Suprapubic skin (tissue), 4 donors: ENCODE data around the gene UBE2L5. TPM values are rescaled to one million over a fixed set of nuclear protein-coding genes. Genes with fewer than 3 reads are reported as not detected.
A peak's percentile ranks its signal among the peaks of the same experiment; 100 is the strongest.

Source experiments
- DNase-seq, 2 donors: peaks; one replicate each; pipeline ENCODE4 v3.0.0-alpha.2; 2019; ENCODE audit warnings: low spot score in 2 of 2
- H3K27ac ChIP-seq: fragments of 200-600 bp; sonication (generic); one replicate; pipeline ENCODE4 v1.5.1; 2019
- H3K27me3 ChIP-seq: fragments of 200-600 bp; sonication (generic); one replicate; pipeline ENCODE4 v1.5.1; 2019
- H3K36me3 ChIP-seq: fragments of 200-600 bp; sonication (generic); one replicate; pipeline ENCODE4 v1.5.1; 2019
- H3K4me1 ChIP-seq: fragments of 200-600 bp; sonication (generic); one replicate; pipeline ENCODE4 v1.5.1; 2019
- H3K4me3 ChIP-seq: fragments of 200-600 bp; sonication (generic); one replicate; pipeline ENCODE4 v1.5.1; 2019; ENCODE audit warnings: mild to moderate bottlenecking
- H3K9me3 ChIP-seq: fragments of 200-600 bp; sonication (generic); one replicate; pipeline ENCODE4 v1.5.1; 2019
- CTCF ChIP-seq, 2 donors: fragments of 200-600 bp in 1 of 2; fragments of 450-650 bp in 1 of 2; sonication (generic) in 1 of 2; IDR thresholded peaks; one replicate each; pipeline ENCODE4 v1.5.1; 2016 to 2019; ENCODE audit warnings: antibody characterized with exemption in 2 of 2, mild to moderate bottlenecking in 1 of 2, moderate library complexity in 1 of 2
- EP300 ChIP-seq: sonication (generic); formaldehyde crosslinking; IDR thresholded peaks from one replicate; pipeline ENCODE4 v1.6.1; 2017; ENCODE audit warnings: antibody characterized with exemption
- POLR2A ChIP-seq, 2 donors: fragments of 450-650 bp; IDR thresholded peaks; one replicate each; pipeline ENCODE4 v1.6.1; 2017; ENCODE audit warnings: antibody characterized with exemption in 2 of 2, mild to moderate bottlenecking in 2 of 2, moderate library complexity in 2 of 2
- POLR2AphosphoS5 ChIP-seq, 3 donors: sonication (generic); formaldehyde crosslinking; IDR thresholded peaks; one replicate each; pipeline ENCODE4 v1.6.1; 2017; ENCODE audit warnings: antibody characterized with exemption in 3 of 3
- WGBS: methylation state at CpG from one replicate; pipeline ENCODE4 v1.1.5; 2018; 5-methylcytosine and 5-hydroxymethylcytosine counted together
- total RNA-seq, 4 donors: library from RNA; depleted of rRNA; stranded (reverse); fragments of >200 nt; gene quantifications; one replicate each; pipeline ENCODE4 v1.1.0, GENCODE V29; 2016

UBE2L5 gene
- total RNA-seq, 4 donors from 2014 or later = 0.34 to 0.80 TPM; not detected in 2

- WGBS = 74% methylated on average over 2 of the region's 2 CpGs
- Histone ChIP-seq H3K36me3 (no peaks in the 10 kb centered on the region), H3K27ac (no peak overlapping the region), H3K9me3 (no peaks in the 10 kb centered on the region), H3K4me1 (peaks cover 9% of the 10 kb centered on the region), H3K27me3 (no peaks in the 10 kb centered on the region), H3K4me3 (no peak overlapping the region)
- no peak for DNase-seq
- TF ChIP-seq POLR2AphosphoS5 (IDR thresholded peaks at IDR 0.05) (no peak), POLR2A (IDR thresholded peaks at IDR 0.05) (no peak), CTCF (IDR thresholded peaks at IDR 0.05) (no peak), EP300 (no peak)
Observed at GRCh38 chr13:30377312-30377685, 45.0 kb upstream of the UBE2L5 start.

- peaks cover 12% of the 10 kb centered on the region for H3K4me1 ChIP-seq
- no peaks in the 10 kb centered on the region for H3K27me3 ChIP-seq
- DNase-seq = no peak
- H3K36me3 ChIP-seq = no peaks in the 10 kb centered on the region
- no peaks in the 10 kb centered on the region for H3K9me3 ChIP-seq
- no peak overlapping the region for H3K27ac ChIP-seq
- 100% methylated on average over 2 of the region's 2 CpGs for WGBS
- TF ChIP-seq POLR2A (IDR thresholded peaks at IDR 0.05) (no peak), CTCF (IDR thresholded peaks at IDR 0.05) (no peak), EP300 (no peak), POLR2AphosphoS5 (IDR thresholded peaks at IDR 0.05) (no peak)
- no peak overlapping the region for H3K4me3 ChIP-seq
Observed at GRCh38 chr13:30378191-30378590, 44.1 kb upstream of the UBE2L5 start.

- H3K27ac ChIP-seq = no peak overlapping the region
- WGBS = 94% methylated on average over 2 of the region's 2 CpGs
- DNase-seq = no peak
Observed at GRCh38 chr13:30381049-30381448, 41.2 kb upstream of the UBE2L5 start.

GRCh38 chr13:30382836-30383525 lies 39.3 kb upstream of the UBE2L5 start:
- DNase-seq = no peak
- Histone ChIP-seq H3K9me3 (no peaks in the 10 kb centered on the region), H3K36me3 (no peaks in the 10 kb centered on the region), H3K27ac (no peak overlapping the region), H3K27me3 (no peaks in the 10 kb centered on the region), H3K4me1 (peaks cover 5% of the 10 kb centered on the region), H3K4me3 (no peak overlapping the region)
- no peak for TF ChIP-seq EP300
- TF ChIP-seq CTCF (IDR thresholded peaks at IDR 0.05) = no peak
- no peak for TF ChIP-seq POLR2AphosphoS5 (IDR thresholded peaks at IDR 0.05)
- TF ChIP-seq POLR2A (IDR thresholded peaks at IDR 0.05) = no peak
- WGBS = 44% methylated on average over 6 of the region's 6 CpGs

More at GRCh38 chr13:30381049-30381448, 41.2 kb upstream of the UBE2L5 start:
- H3K4me3 ChIP-seq = no peak overlapping the region
- no peaks in the 10 kb centered on the region for H3K9me3 ChIP-seq
- H3K36me3 ChIP-seq = no peaks in the 10 kb centered on the region
- no peaks in the 10 kb centered on the region for H3K27me3 ChIP-seq
- TF ChIP-seq POLR2AphosphoS5 (IDR thresholded peaks at IDR 0.05) (no peak), POLR2A (IDR thresholded peaks at IDR 0.05) (no peak), CTCF (IDR thresholded peaks at IDR 0.05) (no peak), EP300 (no peak)
- H3K4me1 ChIP-seq = peaks cover 12% of the 10 kb centered on the region

- TF ChIP-seq POLR2AphosphoS5 (IDR thresholded peaks at IDR 0.05) = no peak
- no peak for TF ChIP-seq CTCF (IDR thresholded peaks at IDR 0.05)
- TF ChIP-seq EP300 = no peak
- TF ChIP-seq POLR2A (IDR thresholded peaks at IDR 0.05) = no peak
- H3K4me3 ChIP-seq = peak overlapping the region; percentile 28
- DNase-seq = no peak
- H3K36me3 ChIP-seq = no peaks in the 10 kb centered on the region
- H3K27ac ChIP-seq = peak overlapping the region; percentile 87
- no peaks in the 10 kb centered on the region for H3K9me3 ChIP-seq
- no peaks in the 10 kb centered on the region for H3K27me3 ChIP-seq
- H3K4me1 ChIP-seq = peaks cover 32% of the 10 kb centered on the region
- WGBS = 24% methylated on average over 15 of the region's 15 CpGs
Observed at GRCh38 chr13:30388406-30389283, 33.6 kb upstream of the UBE2L5 start.
